Measurements from ENCODE around the gene ANKMY1. TPM values are rescaled to one million over a fixed set of nuclear protein-coding genes. Genes with fewer than 3 reads are reported as not detected.
A peak's percentile ranks its signal among the peaks of the same experiment; 100 is the strongest.

The ANKMY1 gene
- polyA plus RNA-seq, 3 donors: 2.1 to 22.9 (median 2.9) TPM

DNA sequence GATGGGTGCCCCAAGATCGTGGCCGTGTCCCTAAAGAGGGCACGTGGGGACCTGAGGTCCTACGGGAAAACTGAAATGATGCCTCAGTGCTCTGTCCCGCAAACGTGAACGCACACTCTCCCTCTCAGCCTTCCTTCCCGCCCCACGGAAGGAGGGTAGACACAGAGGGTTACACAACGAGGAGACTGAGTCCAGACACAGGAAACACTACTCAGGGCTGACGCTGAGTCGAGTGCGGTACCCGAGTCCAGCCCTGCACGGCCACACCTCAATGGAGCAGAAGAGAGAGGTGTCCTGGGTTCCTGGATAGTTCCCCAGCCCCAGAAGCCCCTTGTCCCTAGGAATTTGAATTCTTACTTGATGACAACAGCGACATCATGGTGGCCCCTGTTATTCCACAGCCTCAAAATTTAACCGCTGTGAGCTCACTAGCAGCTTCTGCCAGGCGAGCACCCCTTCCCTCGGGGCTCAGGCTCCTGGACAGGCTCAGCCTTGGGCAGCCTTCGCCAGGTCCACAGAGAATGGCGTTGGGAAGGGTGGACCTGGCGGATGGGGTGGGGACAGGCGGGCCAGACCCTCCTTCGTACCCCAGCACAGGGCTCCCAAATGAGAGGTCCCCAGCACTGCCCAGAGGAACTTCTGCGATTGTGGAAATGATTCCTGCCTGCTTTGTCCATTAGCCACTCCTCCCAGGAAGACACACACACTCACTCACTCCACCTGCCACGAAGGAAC, 9.5 kb upstream of the ANKMY1 start:
- WGBS (ENCODE audit: insufficient coverage): 13% methylated on average over 20 of the region's 26 CpGs

More for the DNA sequence above, 9.5 kb upstream of the ANKMY1 start:
- Histone ChIP-seq H3K4me1 (ENCODE audit: control insufficient read depth in 1 of 2, insufficient read depth in 2 of 2, low read length in 2 of 2) (peaks cover 76 to 85% of the 10 kb centered on the region in 2 donors), H3K27me3 (ENCODE audit: control insufficient read depth in 2 of 2, insufficient read depth in 2 of 2, low read length in 2 of 2) (no peaks in the 10 kb centered on the region), H3K4me3 (replicated peaks in 1 of 3; ENCODE audit: low read depth in 2 of 3, low read length in 3 of 3) (peak overlapping the region; percentile 61 to 75 (median 68)), H3K4me2 (replicated peaks; ENCODE audit: extremely low read depth, low read length, poor library complexity, severe bottlenecking) (peak overlapping the region; percentile 81), H4K20me1 (ENCODE audit: insufficient read depth, low read length) (peaks cover 35% of the 10 kb centered on the region), H2AFZ (ENCODE audit: insufficient read depth, low read depth, low read length, poor library complexity, severe bottlenecking) (peak overlapping the region; percentile 59), H3K27ac (ENCODE audit: low read depth in 1 of 2, low read length in 2 of 2) (peak overlapping the region; percentile 88 to 95), H3K9me3 (replicated peaks in 1 of 2; ENCODE audit: control insufficient read depth in 1 of 2, insufficient read depth in 1 of 2, low read length in 2 of 2) (no peaks in the 10 kb centered on the region), H3K9ac (ENCODE audit: insufficient read depth, low read length, poor library complexity, severe bottlenecking) (peak overlapping the region; percentile 81), H3K79me2 (ENCODE audit: insufficient read depth, low read length) (peaks cover 65% of the 10 kb centered on the region), H3K36me3 (replicated peaks in 1 of 2; ENCODE audit: control insufficient read depth in 1 of 2, insufficient read depth in 2 of 2, low read length in 2 of 2) (peaks cover 6 to 12% of the 10 kb centered on the region in 2 donors)
- Mint-ChIP-seq H3K4me1 (peaks cover 77% of the 10 kb centered on the region), H3K27me3 (ENCODE audit: low read depth in 3 of 3) (peaks cover 0 to 3% (median 2%) of the 10 kb centered on the region in 3 donors), H3K9me3 (no peaks in the 10 kb centered on the region), H3K27ac (peak overlapping the region; percentile 92 to 98 (median 94)), H3K36me3 (peaks cover 26 to 40% of the 10 kb centered on the region in 2 donors), H3K4me3 (peak overlapping the region; percentile 86 to 95)
- TF ChIP-seq, protein P1, sequence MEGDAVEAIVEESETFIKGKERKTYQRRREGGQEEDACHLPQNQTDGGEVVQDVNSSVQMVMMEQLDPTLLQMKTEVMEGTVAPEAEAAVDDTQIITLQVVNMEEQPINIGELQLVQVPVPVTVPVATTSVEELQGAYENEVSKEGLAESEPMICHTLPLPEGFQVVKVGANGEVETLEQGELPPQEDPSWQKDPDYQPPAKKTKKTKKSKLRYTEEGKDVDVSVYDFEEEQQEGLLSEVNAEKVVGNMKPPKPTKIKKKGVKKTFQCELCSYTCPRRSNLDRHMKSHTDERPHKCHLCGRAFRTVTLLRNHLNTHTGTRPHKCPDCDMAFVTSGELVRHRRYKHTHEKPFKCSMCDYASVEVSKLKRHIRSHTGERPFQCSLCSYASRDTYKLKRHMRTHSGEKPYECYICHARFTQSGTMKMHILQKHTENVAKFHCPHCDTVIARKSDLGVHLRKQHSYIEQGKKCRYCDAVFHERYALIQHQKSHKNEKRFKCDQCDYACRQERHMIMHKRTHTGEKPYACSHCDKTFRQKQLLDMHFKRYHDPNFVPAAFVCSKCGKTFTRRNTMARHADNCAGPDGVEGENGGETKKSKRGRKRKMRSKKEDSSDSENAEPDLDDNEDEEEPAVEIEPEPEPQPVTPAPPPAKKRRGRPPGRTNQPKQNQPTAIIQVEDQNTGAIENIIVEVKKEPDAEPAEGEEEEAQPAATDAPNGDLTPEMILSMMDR (IDR thresholded peaks at IDR 0.05): no peak
- intact Hi-C loops (cut with micrococcal nuclease): loop anchor here in 1 of 2 donors (2.0 kb wide), 1 partner anchor 19 kb away; the partner anchor contains the start of gene CAPN10
- peak; percentile 77 to 92 (median 84) for DNase-seq

All from CD14-positive monocyte (primary cell).